Measurements from ENCODE around the gene BTBD9.

- TF ChIP-seq CTCF (IDR thresholded peaks at IDR 0.05) (no peak), POLR2A (IDR thresholded peaks at IDR 0.05) (no peak)
These were observed 160.4 kb downstream of the BTBD9 start for GRCh38 chr6:38479331-38479730.

Measured in lower leg skin (tissue), 3 donors.